ENCODE results near the gene PRLHR. TPM values are rescaled to one million over a fixed set of nuclear protein-coding genes. Genes with fewer than 3 reads are reported as not detected.

The PRLHR gene
- total RNA-seq, 2 donors from 2014 or later: not detected

DNA sequence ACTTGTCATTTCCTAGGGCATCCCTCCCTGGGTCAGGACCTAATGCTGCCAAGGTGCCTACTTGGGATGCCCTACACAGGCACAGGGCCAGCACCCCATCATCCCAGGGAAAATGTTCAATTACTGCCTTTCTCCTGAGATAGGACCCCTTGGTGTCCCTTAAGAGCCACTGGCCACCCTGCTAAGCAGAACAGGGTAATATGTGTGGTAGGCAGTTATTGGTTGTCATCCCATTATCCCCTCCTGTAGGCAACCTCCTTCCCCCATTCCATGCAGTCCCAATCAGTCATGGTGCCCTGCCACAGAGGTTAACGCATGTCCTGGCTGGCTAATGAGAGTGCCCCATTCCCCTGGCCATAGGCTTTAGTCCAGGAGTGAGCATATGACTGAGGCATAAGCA, 53.2 kb downstream of the PRLHR start:
- DNase-seq (no peak), ATAC-seq (replicated peaks in 1 of 2) (no peak)
- no peak overlapping the region for H3K4me3 Mint-ChIP-seq
- H3K36me3 Mint-ChIP-seq (ENCODE audit: insufficient read depth in 2 of 2): no peaks in the 10 kb centered on the region
- H3K9me3 Mint-ChIP-seq: no peaks in the 10 kb centered on the region
- peaks cover 5% of the 10 kb centered on the region for H3K4me1 Mint-ChIP-seq (ENCODE audit: low read depth)
- no peak overlapping the region for H3K27ac Mint-ChIP-seq
- H3K27me3 Mint-ChIP-seq (ENCODE audit: low read depth): peaks cover 33% of the 10 kb centered on the region

DNA sequence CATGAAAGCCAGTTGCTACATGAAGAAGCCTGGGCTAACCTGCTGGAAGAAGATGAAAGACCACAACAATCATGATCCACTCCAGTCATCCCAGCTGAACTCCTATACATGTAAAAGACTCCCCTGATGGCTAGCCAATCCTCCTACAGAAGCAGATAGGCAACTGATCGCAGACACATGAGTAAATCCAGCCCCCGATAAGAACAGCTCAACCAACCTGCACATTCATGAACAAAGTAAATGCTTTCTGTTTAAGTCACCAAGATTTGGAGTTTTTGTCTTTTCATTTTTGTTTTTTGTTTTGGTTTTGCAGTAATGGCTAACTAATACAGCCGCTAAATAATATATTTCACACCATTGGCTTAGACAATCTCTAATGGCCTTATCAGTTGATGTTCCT, 53.7 kb downstream of the PRLHR start:
- no peak for DNase-seq
- no peak for ATAC-seq (replicated peaks in 1 of 2)
- Mint-ChIP-seq H3K36me3 (ENCODE audit: insufficient read depth in 2 of 2) (no peaks in the 10 kb centered on the region), H3K4me1 (ENCODE audit: low read depth) (peaks cover 5% of the 10 kb centered on the region), H3K27me3 (ENCODE audit: low read depth) (peaks cover 28% of the 10 kb centered on the region), H3K9me3 (no peaks in the 10 kb centered on the region), H3K27ac (no peak overlapping the region), H3K4me3 (no peak overlapping the region)

Other genes with a start within 250 kb of the PRLHR start
- gene CACUL1, start 159.3 kb upstream of the PRLHR start, total RNA-seq: 10 to 100 TPM; 26.1 to 29.8 TPM